GM18907 (cell line): ENCODE results near the gene LRRFIP1.

Source experiments
- ATAC-seq: cut with Tn5 transposase; IDR thresholded peaks from one replicate; pipeline ENCODE4 v1.9.1; 2021; ENCODE audit warnings: mild to moderate bottlenecking, moderate library complexity; ENCODE audit not compliant: unreplicated experiment

The LRRFIP1 gene

GRCh38 chr2:237616734-237617586 lies 10.4 kb upstream of the LRRFIP1 start:
- ATAC-seq, result no peak

- ATAC-seq, result no peak
Observed at GRCh38 chr2:237617587-237617982, 9.8 kb upstream of the LRRFIP1 start.

- no peak for ATAC-seq
Observed at GRCh38 chr2:237618449-237618848, 8.9 kb upstream of the LRRFIP1 start.

- ATAC-seq, result no peak
Observed at GRCh38 chr2:237623428-237624403, 3.7 kb upstream of the LRRFIP1 start.

GRCh38 chr2:237624565-237624964 lies 2.8 kb upstream of the LRRFIP1 start:
- no peak for ATAC-seq

GRCh38 chr2:237625216-237625705 lies 2.1 kb upstream of the LRRFIP1 start:
- no peak for ATAC-seq

- ATAC-seq, result no peak
Observed at GRCh38 chr2:237625777-237626176, 1.6 kb upstream of the LRRFIP1 start.

- ATAC-seq, result no peak
Observed at GRCh38 chr2:237626813-237627440, 460 bp upstream of the LRRFIP1 start.

- ATAC-seq, result no peak
Observed at GRCh38 chr2:237628247-237629187, 1.1 kb downstream of the LRRFIP1 start.

GRCh38 chr2:237629188-237629534 lies 1.8 kb downstream of the LRRFIP1 start:
- no peak for ATAC-seq

- ATAC-seq, result no peak
Observed at GRCh38 chr2:237629739-237630138, 2.4 kb downstream of the LRRFIP1 start.

- no peak for ATAC-seq
Observed at GRCh38 chr2:237630216-237631000, 3.0 kb downstream of the LRRFIP1 start.

GRCh38 chr2:237631007-237631785 lies 3.8 kb downstream of the LRRFIP1 start:
- no peak for ATAC-seq

GRCh38 chr2:237631801-237632585 lies 4.6 kb downstream of the LRRFIP1 start:
- no peak for ATAC-seq

- no peak for ATAC-seq
Observed at GRCh38 chr2:237633061-237633561, 5.7 kb downstream of the LRRFIP1 start.

GRCh38 chr2:237636578-237636977 lies 9.2 kb downstream of the LRRFIP1 start:
- no peak for ATAC-seq

- ATAC-seq, result no peak
Observed at GRCh38 chr2:237637429-237638135, 10.2 kb downstream of the LRRFIP1 start.
